Brain microvascular endothelial cell (primary cell): ENCODE measurements around the gene CHSY1.

Source experiments
- DNase-seq: peaks from one replicate; pipeline ENCODE4 v3.0.0-alpha.2; 2020
- H3K27ac ChIP-seq: fragments of 250-450 bp; sonication (Bioruptor Pico); 2 replicates; pipeline ENCODE4 v1.5.1; 2020; ENCODE audit warnings: mild to moderate bottlenecking, moderate library complexity
- H3K27me3 ChIP-seq: fragments of 250-450 bp; sonication (Bioruptor Pico); replicated peaks from 2 replicates; pipeline ENCODE4 v1.5.1; 2020; ENCODE audit warnings: mild to moderate bottlenecking
- H3K36me3 ChIP-seq: fragments of 250-450 bp; sonication (Bioruptor Pico); replicated peaks from 2 replicates; pipeline ENCODE4 v1.5.1; 2020; ENCODE audit warnings: mild to moderate bottlenecking
- H3K4me3 ChIP-seq: 2 replicates; pipeline ENCODE4 v1.5.1; 2011; ENCODE audit warnings: low read depth, mild to moderate bottlenecking, control low read depth, low read length, moderate library complexity
- CTCF ChIP-seq: IDR thresholded peaks from 2 replicates; pipeline ENCODE4 v1.5.1; 2011; ENCODE audit warnings: low read depth, mild to moderate bottlenecking, moderate library complexity, low read length, control low read depth, inconsistent platforms; ENCODE audit errors: missing control alignments
- in situ Hi-C: cut with HindIII; loops from 2 replicates; pipeline ENCODE4 v1.10.0; 2017; ENCODE audit warnings: low sequenced_read_pairs, low pct_ligation_motif_present

CHSY1 gene

GRCh38 chr15:101207867-101208288, 44.0 kb downstream of the CHSY1 start:
- peak overlapping the region; percentile 53 for H3K27ac ChIP-seq
- in situ Hi-C loops: no loop called here

GRCh38 chr15:101206176-101206591, 45.7 kb downstream of the CHSY1 start:
- Histone ChIP-seq H3K36me3 (no peaks in the 10 kb centered on the region), H3K27ac (peak overlapping the region; percentile 83), H3K4me3 (no peak overlapping the region), H3K27me3 (no peaks in the 10 kb centered on the region)
- in situ Hi-C loops: no loop called here
- TF ChIP-seq CTCF: no peak
- peak; percentile 85 for DNase-seq

More at GRCh38 chr15:101207867-101208288, 44.0 kb downstream of the CHSY1 start:
- DNase-seq: peak; percentile 72
- TF ChIP-seq CTCF: no peak
- H3K27me3 ChIP-seq: no peaks in the 10 kb centered on the region
- H3K4me3 ChIP-seq: no peak overlapping the region
- H3K36me3 ChIP-seq: no peaks in the 10 kb centered on the region

- H3K36me3 ChIP-seq: no peaks in the 10 kb centered on the region
- H3K4me3 ChIP-seq: no peak overlapping the region
- no peaks in the 10 kb centered on the region for H3K27me3 ChIP-seq
- no peak for TF ChIP-seq CTCF
- no peak for DNase-seq
- peak overlapping the region; percentile 83 for H3K27ac ChIP-seq
- in situ Hi-C loops: no loop called here
Observed at GRCh38 chr15:101204739-101205535, 46.9 kb downstream of the CHSY1 start.

- no peak overlapping the region for H3K4me3 ChIP-seq
- no peaks in the 10 kb centered on the region for H3K36me3 ChIP-seq
- no peaks in the 10 kb centered on the region for H3K27me3 ChIP-seq
- H3K27ac ChIP-seq: no peak overlapping the region
- no peak for TF ChIP-seq CTCF
- DNase-seq: no peak
- in situ Hi-C loops: no loop called here
Observed at GRCh38 chr15:101203607-101204189, 48.1 kb downstream of the CHSY1 start.

GRCh38 chr15:101203029-101203573, 48.7 kb downstream of the CHSY1 start:
- Histone ChIP-seq H3K27ac (no peak overlapping the region), H3K27me3 (no peaks in the 10 kb centered on the region), H3K4me3 (no peak overlapping the region), H3K36me3 (no peaks in the 10 kb centered on the region)
- TF ChIP-seq CTCF: no peak
- no peak for DNase-seq
- in situ Hi-C loops: no loop called here
